Ovary (tissue), 9 donors: ENCODE measurements around the gene COL13A1. TPM values are rescaled to one million over a fixed set of nuclear protein-coding genes. Genes with fewer than 3 reads are reported as not detected.

Experiments
- DNase-seq, 5 donors: peaks; one replicate each; pipeline ENCODE4 v3.0.0-alpha.2; 2019 to 2020
- H3K27ac ChIP-seq, 2 donors: fragments of 200-600 bp; one replicate each; pipeline versions ENCODE4 v1.5.1 to v1.8.0; 2019 to 2022
- H3K27me3 ChIP-seq: fragments of 200-600 bp; one replicate; pipeline ENCODE4 v1.8.0; 2022
- H3K36me3 ChIP-seq: fragments of 200-600 bp; sonication (generic); one replicate; pipeline ENCODE4 v1.5.1; 2019
- H3K4me1 ChIP-seq: one replicate; pipeline ENCODE4 v1.8.1; 2013; ENCODE audit warnings: mild to moderate bottlenecking, moderate library complexity; ENCODE audit not compliant: insufficient read depth
- H3K4me3 ChIP-seq: fragments of 200-600 bp; sonication (generic); one replicate; pipeline ENCODE4 v1.5.1; 2017
- H3K9me3 ChIP-seq, 2 donors: fragments of 200-600 bp in 1 of 2; sonication (generic) in 1 of 2; one replicate each; pipeline versions ENCODE4 v1.5.1 to v1.8.1; 2013 to 2019; ENCODE audit warnings: mild to moderate bottlenecking in 1 of 2, moderate library complexity in 1 of 2
- EP300 ChIP-seq: sonication (generic); formaldehyde crosslinking; IDR thresholded peaks from one replicate; pipeline ENCODE4 v1.6.1; 2017; ENCODE audit warnings: antibody characterized with exemption
- POLR2A ChIP-seq: fragments of 450-650 bp; IDR thresholded peaks from one replicate; pipeline ENCODE4 v1.6.1; 2017; ENCODE audit warnings: antibody characterized with exemption, mild to moderate bottlenecking, moderate library complexity
- WGBS, 3 donors: extraction: QIAGEN DNeasy Blood & Tissue Kit in 1 of 3; methylation state at CpG; one replicate each; pipeline versions ENCODE4 v1.1.5 to v1.1.7; 2013 to 2017; 5-methylcytosine and 5-hydroxymethylcytosine counted together
- intact Hi-C, 4 donors: fragments of 100-400 bp; cut with DNase I; formaldehyde crosslinking; loops; one replicate each; pipeline versions ENCODE4 v1.11.0 to v1.15.1; 2022 to 2023
- polyA plus RNA-seq, 2 donors: library from polyadenylated mRNA; stranded (reverse); fragments of 200-250 nt in 1 of 2; fragments of 350-450 nt in 1 of 2; fragmentation: Illumina TruSeq in 1 of 2; extraction: RNeasy Lipid Tissue Mini Kit (QIAGEN cat#74804) in 1 of 2; gene quantifications; one replicate each; pipeline ENCODE4 v1.2.3, GENCODE V29; 2013 to 2014
- total RNA-seq, 7 donors: library from RNA; depleted of rRNA in 2 of 7; stranded (reverse); fragments of >200 nt in 2 of 7; fragmentation: NEBNext Ultra II Directional in 3 of 7; extraction: Animal tissue kit (Norgen Biotek cat#: 25700) in 3 of 7; gene quantifications; one replicate each; pipeline versions ENCODE4 v1.1.0 to v1.2.4, GENCODE V29; 2016 to 2023
- TF ChIP-seq, protein P1 (sequence below), 3 donors: fragments of 450-650 bp in 2 of 3; fragments of 200-600 bp in 1 of 3; IDR thresholded peaks; one replicate each; pipeline versions ENCODE4 v1.5.1 to v1.8.0; 2016 to 2022; ENCODE audit warnings: antibody characterized with exemption in 3 of 3, mild to moderate bottlenecking in 1 of 3
- donor health status: DM: no; HTN: no; CAD: no; lungs with moderate emphysema.
- donor health status: DM: no; HTN: no; CAD: no.
- donor health status: Bipolar disorder and iron deficiency.
- donor health status: DM: yes; HTN: yes; CAD: no.
- donor health status: DM: no; HTN: no; CAD: no.
- donor health status: DM: yes; HTN: yes; CAD: no.

The COL13A1 gene
- total and polyA plus RNA-seq, 9 donors: 0.48 to 3.1 (median 1.1) TPM

GRCh38 chr10:69807122-69807521 is 5.4 kb downstream of the COL13A1 start:
- no peak for DNase-seq
- Histone ChIP-seq H3K9me3 (no peaks in the 10 kb centered on the region), H3K36me3 (no peaks in the 10 kb centered on the region), H3K4me3 (no peak overlapping the region), H3K27me3 (no peaks in the 10 kb centered on the region), H3K4me1 (peaks cover 1% of the 10 kb centered on the region), H3K27ac (no peak overlapping the region)
- WGBS, 3 donors: 51 to 60% (median 59%) methylated on average over 2 of the region's 2 CpGs
- TF ChIP-seq POLR2A (no peak), EP300 (no peak)
- TF ChIP-seq, protein P1, sequence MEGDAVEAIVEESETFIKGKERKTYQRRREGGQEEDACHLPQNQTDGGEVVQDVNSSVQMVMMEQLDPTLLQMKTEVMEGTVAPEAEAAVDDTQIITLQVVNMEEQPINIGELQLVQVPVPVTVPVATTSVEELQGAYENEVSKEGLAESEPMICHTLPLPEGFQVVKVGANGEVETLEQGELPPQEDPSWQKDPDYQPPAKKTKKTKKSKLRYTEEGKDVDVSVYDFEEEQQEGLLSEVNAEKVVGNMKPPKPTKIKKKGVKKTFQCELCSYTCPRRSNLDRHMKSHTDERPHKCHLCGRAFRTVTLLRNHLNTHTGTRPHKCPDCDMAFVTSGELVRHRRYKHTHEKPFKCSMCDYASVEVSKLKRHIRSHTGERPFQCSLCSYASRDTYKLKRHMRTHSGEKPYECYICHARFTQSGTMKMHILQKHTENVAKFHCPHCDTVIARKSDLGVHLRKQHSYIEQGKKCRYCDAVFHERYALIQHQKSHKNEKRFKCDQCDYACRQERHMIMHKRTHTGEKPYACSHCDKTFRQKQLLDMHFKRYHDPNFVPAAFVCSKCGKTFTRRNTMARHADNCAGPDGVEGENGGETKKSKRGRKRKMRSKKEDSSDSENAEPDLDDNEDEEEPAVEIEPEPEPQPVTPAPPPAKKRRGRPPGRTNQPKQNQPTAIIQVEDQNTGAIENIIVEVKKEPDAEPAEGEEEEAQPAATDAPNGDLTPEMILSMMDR (IDR thresholded peaks at IDR 0.05): no peak
- intact Hi-C loops: loop anchor here in 1 of 4 donors (10.0 kb wide), 2 partner anchors 118 to 162 kb away; no protein-coding TSS in a partner anchor

GRCh38 chr10:69807696-69808095 is 6.0 kb downstream of the COL13A1 start:
- no peak overlapping the region for H3K27ac ChIP-seq
- no peaks in the 10 kb centered on the region for H3K9me3 ChIP-seq
- WGBS, 3 donors: 61 to 94% (median 92%) methylated on average over 2 of the region's 2 CpGs
- no peaks in the 10 kb centered on the region for H3K27me3 ChIP-seq
- no peaks in the 10 kb centered on the region for H3K36me3 ChIP-seq
- peaks cover 1% of the 10 kb centered on the region for H3K4me1 ChIP-seq
- H3K4me3 ChIP-seq: no peak overlapping the region
- TF ChIP-seq, protein P1 (IDR thresholded peaks at IDR 0.05): no peak
- no peak for TF ChIP-seq EP300
- TF ChIP-seq POLR2A: no peak
- intact Hi-C loops: loop anchor here in 1 of 4 donors (10.0 kb wide), 2 partner anchors 117 to 163 kb away; no protein-coding TSS in a partner anchor
- no peak for DNase-seq

DNA sequence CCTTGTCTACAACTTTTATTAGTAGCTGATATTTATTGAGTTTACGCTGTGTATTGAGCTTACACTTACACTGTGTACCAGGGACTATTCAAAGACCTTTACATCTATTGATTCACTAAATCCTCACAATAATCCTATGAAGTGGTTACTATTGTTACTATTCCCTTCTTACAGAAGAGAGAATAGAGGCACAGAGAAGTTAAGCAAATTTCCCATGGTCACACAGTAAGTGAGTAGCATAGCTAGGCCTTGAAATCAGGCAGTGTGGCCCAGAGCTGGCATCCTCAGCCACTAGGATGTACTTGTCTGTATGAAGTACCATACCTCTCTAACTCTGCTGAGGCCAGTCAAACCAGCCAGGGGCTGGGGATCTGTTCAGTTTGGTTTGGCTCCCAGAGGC is 7.6 kb downstream of the COL13A1 start:
- no peak for DNase-seq
- Histone ChIP-seq H3K27me3 (no peaks in the 10 kb centered on the region), H3K27ac (no peak overlapping the region), H3K4me1 (no peaks in the 10 kb centered on the region), H3K9me3 (no peaks in the 10 kb centered on the region), H3K36me3 (no peaks in the 10 kb centered on the region), H3K4me3 (no peak overlapping the region)
- WGBS, 3 donors: 96 to 100% (median 97%) methylated on average over 1 of the region's 1 CpG
- intact Hi-C loops: loop anchor here in 1 of 4 donors (10.0 kb wide), 2 partner anchors 115 to 165 kb away; no protein-coding TSS in a partner anchor
- TF ChIP-seq EP300: no peak
- TF ChIP-seq POLR2A: no peak
- TF ChIP-seq, protein P1 (IDR thresholded peaks at IDR 0.05): no peak

- intact Hi-C loops: no loop called here
- 57 to 72% (median 64%) methylated on average over 9 of the region's 9 CpGs for WGBS, 3 donors
- H3K27me3 ChIP-seq: no peaks in the 10 kb centered on the region
- TF ChIP-seq, protein P1 (IDR thresholded peaks at IDR 0.05): no peak
- no peak for TF ChIP-seq EP300
- no peak for TF ChIP-seq POLR2A
- DNase-seq: no peak
- no peaks in the 10 kb centered on the region for H3K4me1 ChIP-seq
- H3K27ac ChIP-seq: no peak overlapping the region
- no peaks in the 10 kb centered on the region for H3K36me3 ChIP-seq
- H3K9me3 ChIP-seq: no peaks in the 10 kb centered on the region
- H3K4me3 ChIP-seq: no peak overlapping the region
Measured at GRCh38 chr10:69810097-69810496, 8.4 kb downstream of the COL13A1 start.
